HEK293 (cell line): ENCODE measurements around the gene MTCH1.

Experiments
- CTCF ChIP-seq: fragments of 450-650 bp; formaldehyde crosslinking; IDR thresholded peaks from 2 replicates; pipeline ENCODE4 v1.5.1; 2016; ENCODE audit warnings: missing biosample characterization, missing genetic modification characterization
- GLI4 ChIP-seq: fragments of 450-650 bp; formaldehyde crosslinking; IDR thresholded peaks from 2 replicates; pipeline ENCODE4 v1.5.1; 2016; ENCODE audit warnings: missing biosample characterization, missing genetic modification characterization
- GLIS2 ChIP-seq: fragments of 450-650 bp; formaldehyde crosslinking; IDR thresholded peaks from 2 replicates; pipeline ENCODE4 v1.5.1; 2016; ENCODE audit warnings: missing biosample characterization, missing genetic modification characterization
- PATZ1 ChIP-seq: fragments of 450-650 bp; formaldehyde crosslinking; IDR thresholded peaks from 2 replicates; pipeline ENCODE4 v1.5.1; 2016; ENCODE audit warnings: missing biosample characterization, missing genetic modification characterization
- SCRT2 ChIP-seq: fragments of 450-650 bp; formaldehyde crosslinking; IDR thresholded peaks from 2 replicates; pipeline ENCODE4 v1.5.1; 2016; ENCODE audit warnings: missing biosample characterization, missing genetic modification characterization
- SP3 ChIP-seq: fragments of 450-650 bp; formaldehyde crosslinking; IDR thresholded peaks from 2 replicates; pipeline ENCODE4 v1.5.1; 2016; ENCODE audit warnings: missing biosample characterization, missing genetic modification characterization
- TCF7L2 ChIP-seq: IDR thresholded peaks from 2 replicates; pipeline ENCODE4 v1.6.1; 2011; ENCODE audit warnings: low read depth, mild to moderate bottlenecking, inconsistent platforms, low read length, moderate library complexity, borderline replicate concordance
- ZBTB17 ChIP-seq: fragments of 450-650 bp; formaldehyde crosslinking; IDR thresholded peaks from 2 replicates; pipeline ENCODE4 v1.5.1; 2016; ENCODE audit warnings: missing biosample characterization, missing genetic modification characterization
- ZFP37 ChIP-seq: fragments of 450-650 bp; formaldehyde crosslinking; IDR thresholded peaks from 2 replicates; pipeline ENCODE4 v1.5.1; 2016; ENCODE audit warnings: missing biosample characterization, missing genetic modification characterization
- ZFP69B ChIP-seq: fragments of 450-650 bp; formaldehyde crosslinking; IDR thresholded peaks from 2 replicates; pipeline ENCODE4 v1.5.1; 2016; ENCODE audit warnings: missing biosample characterization, missing genetic modification characterization
- ZNF148 ChIP-seq: fragments of 450-650 bp; formaldehyde crosslinking; IDR thresholded peaks from 2 replicates; pipeline ENCODE4 v1.5.0; 2017; ENCODE audit warnings: missing biosample characterization, missing genetic modification characterization, borderline replicate concordance
- ZNF155 ChIP-seq: fragments of 450-650 bp; formaldehyde crosslinking; IDR thresholded peaks from 2 replicates; pipeline ENCODE4 v1.5.1; 2016; ENCODE audit warnings: missing biosample characterization, missing genetic modification characterization
- ZNF223 ChIP-seq: fragments of 450-650 bp; formaldehyde crosslinking; IDR thresholded peaks from 2 replicates; pipeline ENCODE4 v1.5.1; 2016; ENCODE audit warnings: missing biosample characterization, missing genetic modification characterization
- ZNF23 ChIP-seq: fragments of 450-650 bp; formaldehyde crosslinking; IDR thresholded peaks from 2 replicates; pipeline ENCODE4 v1.5.1; 2016; ENCODE audit warnings: missing biosample characterization, missing genetic modification characterization, borderline replicate concordance
- ZNF24 ChIP-seq: fragments of 450-650 bp; formaldehyde crosslinking; IDR thresholded peaks from 2 replicates; pipeline ENCODE4 v1.5.1; 2016; ENCODE audit warnings: missing biosample characterization, missing genetic modification characterization
- ZNF280D ChIP-seq: fragments of 450-650 bp; formaldehyde crosslinking; IDR thresholded peaks from 2 replicates; pipeline ENCODE4 v1.5.1; 2016; ENCODE audit warnings: missing biosample characterization, missing genetic modification characterization
- ZNF335 ChIP-seq: fragments of 450-650 bp; formaldehyde crosslinking; conservative IDR thresholded peaks from 2 replicates; pipeline ENCODE4 v1.5.1; 2016; ENCODE audit warnings: missing biosample characterization, missing genetic modification characterization
- ZNF391 ChIP-seq: fragments of 450-650 bp; formaldehyde crosslinking; IDR thresholded peaks from 2 replicates; pipeline ENCODE4 v1.5.1; 2016; ENCODE audit warnings: low read depth, missing biosample characterization, missing genetic modification characterization, borderline replicate concordance
- ZNF398 ChIP-seq: fragments of 450-650 bp; formaldehyde crosslinking; IDR thresholded peaks from 2 replicates; pipeline ENCODE4 v1.5.1; 2017; ENCODE audit warnings: missing biosample characterization, missing genetic modification characterization
- ZNF426 ChIP-seq: fragments of 450-650 bp; formaldehyde crosslinking; IDR thresholded peaks from 2 replicates; pipeline ENCODE4 v1.5.1; 2017; ENCODE audit warnings: missing biosample characterization, missing genetic modification characterization, mild to moderate bottlenecking, inconsistent platforms, moderate library complexity
- ZNF449 ChIP-seq: fragments of 450-650 bp; formaldehyde crosslinking; IDR thresholded peaks from 2 replicates; pipeline ENCODE4 v1.5.1; 2017; ENCODE audit warnings: missing biosample characterization, mild to moderate bottlenecking, missing genetic modification characterization, moderate library complexity
- ZNF48 ChIP-seq: fragments of 450-650 bp; formaldehyde crosslinking; IDR thresholded peaks from 2 replicates; pipeline ENCODE4 v1.5.1; 2016; ENCODE audit warnings: missing biosample characterization, missing genetic modification characterization
- ZNF514 ChIP-seq: fragments of 450-650 bp; formaldehyde crosslinking; IDR thresholded peaks from 2 replicates; pipeline ENCODE4 v1.5.1; 2016; ENCODE audit warnings: missing biosample characterization, missing genetic modification characterization
- ZNF530 ChIP-seq: fragments of 450-650 bp; formaldehyde crosslinking; IDR thresholded peaks from 2 replicates; pipeline ENCODE4 v1.5.1; 2016; ENCODE audit warnings: low read depth, missing biosample characterization, missing genetic modification characterization
- ZNF600 ChIP-seq: fragments of 450-650 bp; formaldehyde crosslinking; IDR thresholded peaks from 2 replicates; pipeline ENCODE4 v1.5.1; 2016; ENCODE audit warnings: missing biosample characterization, missing genetic modification characterization
- ZNF747 ChIP-seq: fragments of 450-650 bp; formaldehyde crosslinking; IDR thresholded peaks from 2 replicates; pipeline ENCODE4 v1.5.1; 2016; ENCODE audit warnings: missing biosample characterization, missing genetic modification characterization
- ZNF777 ChIP-seq: fragments of 450-650 bp; formaldehyde crosslinking; IDR thresholded peaks from 2 replicates; pipeline ENCODE4 v1.5.1; 2017; ENCODE audit warnings: missing biosample characterization, missing genetic modification characterization, borderline replicate concordance

Gene MTCH1

GRCh38 chr6:37029249-37029971 is 43.4 kb upstream of the MTCH1 start (continued):
- no peak for TF ChIP-seq ZNF280D (tag by site-specific recombination)
- no peak for TF ChIP-seq ZNF426 (tag by site-specific recombination)
- TF ChIP-seq ZNF398 = no peak
- no peak for TF ChIP-seq ZFP37
- no peak for TF ChIP-seq ZNF777 (tag by site-specific recombination)
- peak; percentile 75; the same call in 1 of the 2 replicates for TF ChIP-seq ZNF600 (tag by site-specific recombination)
- TF ChIP-seq ZBTB17 (tag by site-specific recombination) = peak; percentile 14; the same call in 1 of the 2 replicates
- no peak for TF ChIP-seq ZNF155 (tag by site-specific recombination)
- peak; percentile 41; the same call in 1 of the 2 replicates for TF ChIP-seq PATZ1 (tag by site-specific recombination)
- no peak for TF ChIP-seq GLI4
- no peak for TF ChIP-seq SP3 (tag by site-specific recombination)
- TF ChIP-seq ZNF530 (tag by site-specific recombination) = no peak
- TF ChIP-seq CTCF (tag by site-specific recombination) = peak; percentile 67
- TF ChIP-seq ZNF223 (tag by site-specific recombination) = no peak
- no peak for TF ChIP-seq ZNF514
- no peak; the same call in 1 of the 2 replicates for TF ChIP-seq ZNF449 (tag by site-specific recombination)
- TF ChIP-seq SCRT2 (tag by site-specific recombination) = no peak
- TF ChIP-seq GLIS2 (tag by site-specific recombination) = peak; percentile 22; the same call in 1 of the 2 replicates
- no peak for TF ChIP-seq ZNF48 (tag by site-specific recombination)
- no peak for TF ChIP-seq TCF7L2
- TF ChIP-seq ZNF24 (tag by site-specific recombination) = no peak
- TF ChIP-seq ZNF148 (tag by site-specific recombination) = no peak
- no peak for TF ChIP-seq ZNF23 (tag by site-specific recombination)
- no peak for TF ChIP-seq ZNF747 (tag by site-specific recombination)
- no peak for TF ChIP-seq ZNF391 (tag by site-specific recombination)
- TF ChIP-seq ZFP69B (tag by site-specific recombination) = peak; percentile 62
- no peak for TF ChIP-seq ZNF335 (tag by site-specific recombination)
